Measurements from ENCODE around the gene CAPNS1.
"Not testable (repeated sequence)": the region's sequence is repeated elsewhere in the genome, so short reads cannot be mapped to it uniquely, and the experiment has no call there.

The CAPNS1 gene

DNA sequence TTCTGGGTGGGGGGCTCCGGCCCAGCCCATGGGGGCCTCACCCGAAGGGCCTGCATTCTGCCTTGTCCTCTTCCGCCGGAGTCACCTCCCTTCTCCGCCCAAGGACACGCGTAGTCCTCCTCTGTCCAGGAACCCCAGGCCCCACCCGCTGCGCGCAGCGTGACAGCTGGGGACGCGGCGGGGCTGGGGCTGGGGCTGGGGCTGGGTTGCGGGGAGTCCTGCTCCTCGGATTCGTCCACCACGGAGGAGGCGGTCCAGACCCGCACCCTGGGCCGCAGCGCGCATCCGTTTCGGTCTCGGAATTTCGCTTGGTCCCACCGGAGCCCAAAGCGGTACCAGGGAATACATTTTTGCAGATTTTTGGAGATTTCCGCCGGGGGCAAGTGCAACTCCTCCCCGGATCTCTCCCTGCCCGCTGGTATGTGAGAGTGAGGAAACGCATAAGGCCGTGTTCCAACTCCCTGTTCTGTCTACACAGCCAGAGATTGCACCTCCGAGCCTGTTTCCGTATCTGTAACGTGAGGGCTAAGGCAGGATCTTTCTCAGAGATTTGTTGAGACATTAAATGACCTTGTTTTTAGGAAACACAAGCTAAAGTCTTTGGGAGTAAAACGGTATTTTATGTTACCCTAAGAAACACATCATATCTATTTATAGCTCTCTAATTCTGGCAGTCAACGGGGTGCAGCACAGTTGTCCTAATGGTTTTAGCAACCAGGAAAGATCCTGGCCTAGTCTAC lies 12.7 kb downstream of the CAPNS1 start, which contains the start of gene COX7A1:
COX7A1 (minus strand) TSS at position 96 of the 740 bp plus-strand sequence; CDS start at position 56, 40 bp downstream.
- DNase-seq (ENCODE audit: extremely low read depth, low read depth): no peak
- no peak for TF ChIP-seq CTCF (IDR thresholded peaks at IDR 0.05; ENCODE audit: low read depth, low read length)

DNA sequence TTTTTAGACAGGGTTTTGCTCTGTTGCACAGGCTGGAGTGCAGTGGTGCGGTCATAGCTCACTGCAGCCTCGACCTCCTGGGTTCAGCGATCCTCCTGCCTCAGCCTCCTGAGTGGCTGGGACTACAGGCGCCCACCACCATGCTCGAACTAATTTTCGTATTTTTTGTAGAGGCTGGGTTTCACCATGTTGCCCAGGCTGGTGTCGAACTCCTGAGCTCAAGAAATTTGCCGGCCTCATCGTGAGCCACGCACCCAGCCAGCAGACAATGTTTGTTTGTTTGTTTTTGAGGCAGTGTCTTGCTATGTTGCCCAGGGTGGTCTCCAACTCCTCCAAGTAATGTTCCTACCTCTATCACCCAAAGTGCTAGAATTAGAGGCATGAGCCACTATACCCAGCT lies 13.3 kb downstream of the CAPNS1 start:
- no peak for DNase-seq (ENCODE audit: extremely low read depth, low read depth)
- no peak for TF ChIP-seq CTCF (IDR thresholded peaks at IDR 0.05; ENCODE audit: low read depth, low read length)

- DNase-seq (ENCODE audit: extremely low read depth, low read depth): no peak
- TF ChIP-seq CTCF (IDR thresholded peaks at IDR 0.05; ENCODE audit: low read depth, low read length): no peak
These were observed 21.1 kb downstream of the CAPNS1 start for GRCh38 chr19:36160821-36161596.

- no peak for DNase-seq (ENCODE audit: extremely low read depth, low read depth)
- no peak for TF ChIP-seq CTCF (IDR thresholded peaks at IDR 0.05; ENCODE audit: low read depth, low read length)
These were observed 23.9 kb downstream of the CAPNS1 start for GRCh38 chr19:36163813-36164212.

- DNase-seq (ENCODE audit: extremely low read depth, low read depth): no peak
- TF ChIP-seq CTCF (IDR thresholded peaks at IDR 0.05; ENCODE audit: low read depth, low read length): no peak
These were observed 29.4 kb downstream of the CAPNS1 start for GRCh38 chr19:36169084-36169760.

DNA sequence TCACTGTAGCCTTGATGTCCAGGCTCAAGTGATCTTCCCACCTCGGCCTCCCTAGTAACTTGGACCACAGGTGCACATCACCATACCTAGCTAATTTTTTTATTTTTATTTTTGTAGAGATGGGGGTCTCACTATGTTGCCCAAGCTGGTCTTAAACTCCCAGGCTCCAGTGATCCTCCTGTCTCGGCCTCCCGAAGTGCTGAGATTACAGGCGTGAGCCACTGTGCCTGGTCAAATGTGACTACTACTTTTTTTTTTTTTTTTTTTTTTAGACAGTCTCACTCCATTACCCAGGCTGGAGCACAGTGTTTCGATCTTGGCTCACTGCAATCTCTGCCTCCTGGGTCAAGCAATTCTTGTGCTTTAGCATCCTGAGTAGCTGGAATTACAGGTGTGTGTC lies 33.0 kb downstream of the CAPNS1 start:
- no peak for TF ChIP-seq CTCF (IDR thresholded peaks at IDR 0.05; ENCODE audit: low read depth, low read length)
- DNase-seq (ENCODE audit: extremely low read depth, low read depth): no peak

DNA sequence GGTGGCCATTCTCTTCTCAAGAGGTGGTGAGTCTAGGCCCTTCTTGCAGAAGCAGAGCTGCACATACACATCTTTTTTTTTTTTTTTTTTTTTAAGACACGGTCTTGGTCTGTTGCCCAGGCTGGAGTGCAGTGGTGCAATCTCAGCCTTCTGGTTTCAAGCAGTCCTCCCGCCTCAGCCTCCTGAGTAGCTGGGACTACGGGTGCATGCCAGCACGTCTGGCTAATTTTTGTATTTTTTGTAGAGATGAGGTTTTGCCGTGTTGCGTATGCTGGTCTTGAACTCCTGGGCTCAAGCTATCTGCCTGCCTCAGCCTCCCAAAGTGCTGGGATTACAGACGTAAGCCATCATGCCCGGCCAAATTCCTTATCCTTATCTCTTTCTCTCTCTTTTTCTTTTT lies 34.0 kb downstream of the CAPNS1 start:
- DNase-seq (ENCODE audit: extremely low read depth, low read depth): not testable (repeated sequence)

DNA sequence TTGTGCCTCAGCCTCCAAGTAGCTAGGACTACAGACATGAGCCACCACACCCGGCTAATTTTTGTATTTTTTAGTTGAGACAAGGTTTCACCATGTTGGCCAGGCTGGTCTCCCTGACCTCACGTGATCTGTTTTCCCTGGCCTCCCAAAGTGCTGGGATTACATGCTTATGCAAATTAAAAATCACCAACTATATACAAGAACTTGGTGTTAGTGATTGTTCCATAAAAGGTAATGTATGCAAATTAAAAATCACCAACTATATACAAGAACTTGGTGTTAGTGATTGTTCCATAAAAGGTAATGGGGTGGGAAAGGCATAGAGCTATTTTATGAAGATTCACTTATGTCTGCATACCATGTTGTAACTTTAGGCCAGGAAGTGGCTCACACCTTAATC lies 39.2 kb downstream of the CAPNS1 start:
- not testable (repeated sequence) for DNase-seq (ENCODE audit: extremely low read depth, low read depth)

Data from AG09319 (cell line).